CD14-positive monocyte (primary cell): ENCODE data around the gene RTL1. TPM values are rescaled to one million over a fixed set of nuclear protein-coding genes. Genes with fewer than 3 reads are reported as not detected.

Experiments used
- DNase-seq, 3 donors: peaks; one replicate each; pipeline ENCODE4 v3.0.0-alpha.2; 2011 to 2022
- H2AFZ ChIP-seq: 2 replicates; pipeline ENCODE4 v1.6.0; 2012; ENCODE audit warnings: mild to moderate bottlenecking, low read depth, low read length, inconsistent platforms; ENCODE audit not compliant: insufficient read depth, poor library complexity, severe bottlenecking
- H3K27ac ChIP-seq, 2 donors: 1 replicate in 1 of 2; 2 replicates in 1 of 2; pipeline ENCODE4 v1.5.1; 2012 to 2013; ENCODE audit warnings: low read length in 2 of 2, control low read depth in 1 of 2, inconsistent platforms in 1 of 2, low read depth in 1 of 2, mild to moderate bottlenecking in 1 of 2
- H3K27me3 ChIP-seq, 2 donors: one replicate each; pipeline versions ENCODE4 v1.6.0 to v1.6.1; 2011 to 2013; ENCODE audit warnings: low read length in 2 of 2; ENCODE audit not compliant: control insufficient read depth in 2 of 2, insufficient read depth in 2 of 2
- H3K36me3 ChIP-seq, 2 donors: replicated peaks in 1 of 2; 1 replicate in 1 of 2; 2 replicates in 1 of 2; pipeline versions ENCODE4 v1.5.1 to v1.6.1; 2012 to 2013; ENCODE audit warnings: low read length in 2 of 2, control low read depth in 1 of 2, inconsistent platforms in 1 of 2, mild to moderate bottlenecking in 1 of 2; ENCODE audit not compliant: insufficient read depth in 2 of 2, control insufficient read depth in 1 of 2
- H3K4me1 ChIP-seq, 2 donors: 1 replicate in 1 of 2; 2 replicates in 1 of 2; pipeline versions ENCODE4 v1.5.1 to v1.6.1; 2012 to 2013; ENCODE audit warnings: low read length in 2 of 2, control low read depth in 1 of 2, inconsistent platforms in 1 of 2, mild to moderate bottlenecking in 1 of 2, moderate library complexity in 1 of 2; ENCODE audit not compliant: insufficient read depth in 2 of 2, control insufficient read depth in 1 of 2
- H3K4me2 ChIP-seq: replicated peaks from 2 replicates; pipeline ENCODE3; 2012; ENCODE audit warnings: low read length, moderate library complexity, mild to moderate bottlenecking; ENCODE audit not compliant: poor library complexity, severe bottlenecking; ENCODE audit errors: extremely low read depth
- H3K4me3 ChIP-seq, 3 experiments: fragments of 200-600 bp in 1 of 3; sonication (generic) in 1 of 3; replicated peaks in 1 of 3; 1 replicate in 2 of 3; 2 replicates in 1 of 3; pipeline ENCODE4 v1.5.1; 2011 to 2013; ENCODE audit warnings: low read length in 3 of 3, mild to moderate bottlenecking in 3 of 3, control low read depth in 2 of 3, low read depth in 2 of 3, inconsistent platforms in 1 of 3, moderate library complexity in 1 of 3
- H3K79me2 ChIP-seq: 2 replicates; pipeline ENCODE4 v1.6.0; 2012; ENCODE audit warnings: mild to moderate bottlenecking, control low read depth, inconsistent platforms, low read length, moderate library complexity; ENCODE audit not compliant: insufficient read depth
- H3K9ac ChIP-seq: 2 replicates; pipeline ENCODE4 v1.6.0; 2017; ENCODE audit warnings: low read length, mild to moderate bottlenecking; ENCODE audit not compliant: insufficient read depth, poor library complexity, severe bottlenecking
- H3K9me3 ChIP-seq, 2 donors: replicated peaks in 1 of 2; 1 replicate in 1 of 2; 2 replicates in 1 of 2; pipeline versions ENCODE4 v1.5.1 to v1.6.1; 2012 to 2013; ENCODE audit warnings: low read length in 2 of 2, control low read depth in 1 of 2; ENCODE audit not compliant: control insufficient read depth in 1 of 2, insufficient read depth in 1 of 2
- H4K20me1 ChIP-seq: 2 replicates; pipeline ENCODE4 v1.6.0; 2012; ENCODE audit warnings: mild to moderate bottlenecking, low read length, control low read depth, moderate library complexity; ENCODE audit not compliant: insufficient read depth
- H3K27ac Mint-ChIP-seq, 7 donors: one replicate each; pipeline ENCODE4 v1.8.0; 2020; ENCODE audit warnings: mild to moderate bottlenecking in 7 of 7, mixed read lengths in 7 of 7, moderate library complexity in 6 of 7, inconsistent platforms in 2 of 7
- H3K27me3 Mint-ChIP-seq, 3 donors: one replicate each; pipeline ENCODE4 v1.8.0; 2021 to 2022; ENCODE audit warnings: low read depth in 3 of 3, mild to moderate bottlenecking in 3 of 3, mixed read lengths in 3 of 3, moderate library complexity in 3 of 3, inconsistent platforms in 1 of 3
- H3K36me3 Mint-ChIP-seq, 2 donors: one replicate each; pipeline ENCODE4 v1.8.0; 2020; ENCODE audit warnings: mixed read lengths in 2 of 2, inconsistent platforms in 1 of 2, mild to moderate bottlenecking in 1 of 2
- H3K4me1 Mint-ChIP-seq: one replicate; pipeline ENCODE4 v1.8.0; 2020; ENCODE audit warnings: mild to moderate bottlenecking, mixed read lengths
- H3K4me3 Mint-ChIP-seq, 2 donors: one replicate each; pipeline ENCODE4 v1.8.0; 2020; ENCODE audit warnings: mild to moderate bottlenecking in 2 of 2, mixed read lengths in 2 of 2, moderate library complexity in 1 of 2
- H3K9me3 Mint-ChIP-seq, 7 donors: one replicate each; pipeline ENCODE4 v1.8.0; 2020 to 2022; ENCODE audit warnings: mixed read lengths in 7 of 7, mild to moderate bottlenecking in 6 of 7, moderate library complexity in 6 of 7, inconsistent platforms in 2 of 7
- CTCF ChIP-seq: fragments of 200-600 bp; IDR thresholded peaks from one replicate; pipeline ENCODE4 v1.8.0; 2022; ENCODE audit warnings: antibody characterized with exemption, mild to moderate bottlenecking
- WGBS: methylation state at CpG from one replicate; pipeline ENCODE4 v1.1.5; 2013; ENCODE audit warnings: missing lambda C conversion rate; ENCODE audit not compliant: insufficient coverage; 5-methylcytosine and 5-hydroxymethylcytosine counted together
- intact Hi-C, 2 donors: fragments of 100-400 bp; cut with micrococcal nuclease; formaldehyde crosslinking; loops; one replicate each; pipeline versions ENCODE4 v1.15.0 to v1.15.1; 2023
- polyA plus RNA-seq, 3 donors: library from polyadenylated mRNA; depleted of rRNA in 1 of 3; unstranded in 2 of 3; stranded (reverse) in 1 of 3; fragments of 300-500 nt in 2 of 3; fragments of >200 nt in 1 of 3; fragmentation: Illumina TruSeq in 2 of 3; gene quantifications; 1 replicate in 2 of 3; 2 replicates in 1 of 3; pipeline ENCODE4 v1.2.3, GENCODE V29; 2012 to 2021

The RTL1 gene
- polyA plus RNA-seq, 3 donors, result not detected

GRCh38 chr14:100888789-100889315 lies 14.7 kb downstream of the RTL1 start:
- Mint-ChIP-seq H3K36me3 (no peaks in the 10 kb centered on the region), H3K9me3 (peaks cover 0 to 8% (median 0%) of the 10 kb centered on the region in 7 donors), H3K4me1 (no peaks in the 10 kb centered on the region), H3K4me3 (no peak overlapping the region), H3K27ac (no peak overlapping the region), H3K27me3 (peaks cover 0 to 5% (median 4%) of the 10 kb centered on the region in 3 donors)
- no peaks in the 10 kb centered on the region for H4K20me1 ChIP-seq
- no peaks in the 10 kb centered on the region for H3K79me2 ChIP-seq
- 90% methylated on average over 4 of the region's 5 CpGs for WGBS
- no peak overlapping the region for H3K9ac ChIP-seq
- H2AFZ ChIP-seq, result no peak overlapping the region
- no peak for DNase-seq
- H3K36me3 ChIP-seq, result no peaks in the 10 kb centered on the region
- no peak overlapping the region for H3K27ac ChIP-seq
- peaks cover 0 to 5% of the 10 kb centered on the region in 2 donors for H3K9me3 ChIP-seq
- intact Hi-C loops, result no loop called here
- H3K4me2 ChIP-seq, result no peak overlapping the region
- H3K4me1 ChIP-seq, result no peaks in the 10 kb centered on the region
- no peak overlapping the region for H3K4me3 ChIP-seq
- no peak for TF ChIP-seq CTCF
- H3K27me3 ChIP-seq, result no peaks in the 10 kb centered on the region

DNA sequence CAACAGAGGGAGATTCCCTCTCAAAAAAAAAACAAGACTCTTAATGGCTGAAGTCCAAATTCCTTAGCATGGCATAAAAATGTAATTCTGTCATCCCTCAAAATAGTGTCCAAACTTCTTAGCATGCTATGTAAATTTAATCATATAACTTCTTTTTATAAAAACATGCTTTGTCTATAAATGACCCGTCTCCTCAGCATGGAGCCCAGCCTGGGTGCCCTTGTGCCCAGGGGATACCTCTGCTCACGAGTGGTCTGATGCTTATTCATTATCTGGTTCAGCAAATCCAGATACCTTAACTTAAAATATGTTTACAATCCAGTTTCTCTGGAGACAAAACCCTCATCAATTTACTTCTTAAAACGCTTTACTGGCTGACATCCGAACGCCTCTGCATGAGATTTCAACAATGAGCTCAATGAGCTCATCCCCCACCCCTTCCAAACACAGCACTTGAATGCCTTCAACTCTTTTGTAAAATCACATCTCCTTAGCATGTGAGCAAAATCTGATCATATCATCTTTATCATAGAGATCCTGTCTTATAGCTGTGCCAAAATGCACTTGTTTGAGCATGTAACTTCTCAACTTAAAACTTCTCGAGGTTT lies 15.7 kb downstream of the RTL1 start:
- no peak for DNase-seq
- H3K79me2 ChIP-seq, result no peaks in the 10 kb centered on the region

More for the DNA sequence above, 15.7 kb downstream of the RTL1 start:
- H3K36me3 ChIP-seq, result no peaks in the 10 kb centered on the region
- Mint-ChIP-seq H3K27me3 (peaks cover 0 to 3% (median 2%) of the 10 kb centered on the region in 3 donors), H3K36me3 (no peaks in the 10 kb centered on the region), H3K9me3 (peaks cover 0 to 18% (median 5%) of the 10 kb centered on the region in 7 donors), H3K27ac (no peak overlapping the region), H3K4me3 (no peak overlapping the region), H3K4me1 (no peaks in the 10 kb centered on the region)
- H3K4me2 ChIP-seq, result no peak overlapping the region
- H2AFZ ChIP-seq, result no peak overlapping the region
- H3K9me3 ChIP-seq, result peaks cover 8 to 15% of the 10 kb centered on the region in 2 donors
- intact Hi-C loops, result no loop called here
- WGBS, result 94% methylated on average over 6 of the region's 6 CpGs
- H3K4me1 ChIP-seq, result no peaks in the 10 kb centered on the region
- H3K27me3 ChIP-seq, result no peaks in the 10 kb centered on the region
- H4K20me1 ChIP-seq, result no peaks in the 10 kb centered on the region
- no peak for TF ChIP-seq CTCF
- H3K4me3 ChIP-seq, result no peak overlapping the region
- no peak overlapping the region for H3K9ac ChIP-seq
- no peak overlapping the region for H3K27ac ChIP-seq
